GM19035 (cell line): ENCODE measurements around the gene NFIC.

Experiments used
- ATAC-seq: cut with Tn5 transposase; IDR thresholded peaks from one replicate; pipeline ENCODE4 v1.9.1; 2021; ENCODE audit not compliant: unreplicated experiment

NFIC gene

GRCh38 chr19:3481241-3482090 lies 115.1 kb downstream of the NFIC start:
- ATAC-seq, result no peak

- no peak for ATAC-seq
Observed at GRCh38 chr19:3482507-3483225, 116.3 kb downstream of the NFIC start.

GRCh38 chr19:3483226-3483628 lies 116.8 kb downstream of the NFIC start, which contains the start of gene SMIM44:
SMIM44 (minus strand) TSS chr19:3483441; CDS start chr19:3483403, 38 bp downstream.
- no peak for ATAC-seq

- ATAC-seq, result no peak
Observed at GRCh38 chr19:3491396-3492119, 125.2 kb downstream of the NFIC start.

- ATAC-seq, result no peak
Observed at GRCh38 chr19:3492131-3492839, 125.9 kb downstream of the NFIC start.

- ATAC-seq, result no peak
Observed at GRCh38 chr19:3492919-3493318, 126.5 kb downstream of the NFIC start.

- ATAC-seq, result no peak
Observed at GRCh38 chr19:3493651-3494050, 127.3 kb downstream of the NFIC start.

- ATAC-seq, result no peak
Observed at GRCh38 chr19:3494051-3494450, 127.7 kb downstream of the NFIC start.

GRCh38 chr19:3494559-3494958 lies 128.2 kb downstream of the NFIC start:
- no peak for ATAC-seq

GRCh38 chr19:3496392-3497273 lies 130.2 kb downstream of the NFIC start:
- no peak for ATAC-seq

- ATAC-seq, result no peak
Observed at GRCh38 chr19:3497757-3498520, 131.6 kb downstream of the NFIC start.

- peak; percentile 18 for ATAC-seq
Observed at GRCh38 chr19:3499738-3500428, 133.5 kb downstream of the NFIC start.

GRCh38 chr19:3500429-3501101 lies 134.2 kb downstream of the NFIC start, which contains the start of gene DOHH:
DOHH (minus strand) TSS chr19:3500674; CDS start chr19:3496814, 3,860 bp downstream.
- ATAC-seq, result peak; percentile 85

- no peak for ATAC-seq
Observed at GRCh38 chr19:3501780-3502179, 135.4 kb downstream of the NFIC start.

GRCh38 chr19:3503036-3503572 lies 136.7 kb downstream of the NFIC start:
- no peak for ATAC-seq

GRCh38 chr19:3504735-3505134 lies 138.4 kb downstream of the NFIC start:
- no peak for ATAC-seq

GRCh38 chr19:3505598-3506383 lies 139.4 kb downstream of the NFIC start, which contains the start of gene FZR1:
FZR1 (plus strand) TSS chr19:3506311; CDS start chr19:3522990, 16,679 bp downstream.
- peak; percentile 88 for ATAC-seq
